DND-41 (cell line): ENCODE measurements around the gene AHCYL2.

Experiments used
- EZH2 ChIP-seq: IDR thresholded peaks from 3 replicates; pipeline ENCODE4 v1.6.1; 2012; ENCODE audit warnings: borderline replicate concordance, low read depth, mild to moderate bottlenecking, moderate library complexity, low read length, inconsistent platforms; ENCODE audit not compliant: severe bottlenecking
- TF ChIP-seq, protein P1 (sequence below): IDR thresholded peaks from 2 replicates; pipeline ENCODE4 v1.5.1; 2012; ENCODE audit warnings: borderline replicate concordance, low read length, moderate library complexity, mild to moderate bottlenecking; ENCODE audit not compliant: poor library complexity, severe bottlenecking; ENCODE audit errors: extremely low read depth

GRCh38 chr7:129371487-129371886 is 146.7 kb downstream of the AHCYL2 start:
- TF ChIP-seq, protein P1, sequence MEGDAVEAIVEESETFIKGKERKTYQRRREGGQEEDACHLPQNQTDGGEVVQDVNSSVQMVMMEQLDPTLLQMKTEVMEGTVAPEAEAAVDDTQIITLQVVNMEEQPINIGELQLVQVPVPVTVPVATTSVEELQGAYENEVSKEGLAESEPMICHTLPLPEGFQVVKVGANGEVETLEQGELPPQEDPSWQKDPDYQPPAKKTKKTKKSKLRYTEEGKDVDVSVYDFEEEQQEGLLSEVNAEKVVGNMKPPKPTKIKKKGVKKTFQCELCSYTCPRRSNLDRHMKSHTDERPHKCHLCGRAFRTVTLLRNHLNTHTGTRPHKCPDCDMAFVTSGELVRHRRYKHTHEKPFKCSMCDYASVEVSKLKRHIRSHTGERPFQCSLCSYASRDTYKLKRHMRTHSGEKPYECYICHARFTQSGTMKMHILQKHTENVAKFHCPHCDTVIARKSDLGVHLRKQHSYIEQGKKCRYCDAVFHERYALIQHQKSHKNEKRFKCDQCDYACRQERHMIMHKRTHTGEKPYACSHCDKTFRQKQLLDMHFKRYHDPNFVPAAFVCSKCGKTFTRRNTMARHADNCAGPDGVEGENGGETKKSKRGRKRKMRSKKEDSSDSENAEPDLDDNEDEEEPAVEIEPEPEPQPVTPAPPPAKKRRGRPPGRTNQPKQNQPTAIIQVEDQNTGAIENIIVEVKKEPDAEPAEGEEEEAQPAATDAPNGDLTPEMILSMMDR: no peak
- no peak for TF ChIP-seq EZH2
